Testis (tissue), 3 donors: Measurements from ENCODE around the gene TMIGD3. TPM values are rescaled to one million over a fixed set of nuclear protein-coding genes. Genes with fewer than 3 reads are reported as not detected.

Experiments
- DNase-seq: peaks from one replicate; pipeline ENCODE4 v3.0.0-alpha.2; 2019
- H3K27ac ChIP-seq, 2 donors: fragments of 200-600 bp; sonication (generic); one replicate each; pipeline ENCODE4 v1.5.1; 2019
- H3K27me3 ChIP-seq: fragments of 200-600 bp; sonication (generic); one replicate; pipeline ENCODE4 v1.5.1; 2019
- H3K36me3 ChIP-seq: fragments of 200-600 bp; sonication (generic); one replicate; pipeline ENCODE4 v1.5.1; 2017; ENCODE audit warnings: low read depth; ENCODE audit errors: missing control alignments
- H3K4me1 ChIP-seq: fragments of 200-600 bp; sonication (generic); one replicate; pipeline ENCODE4 v1.5.1; 2019
- H3K4me3 ChIP-seq, 2 donors: fragments of 200-600 bp; sonication (generic); one replicate each; pipeline ENCODE4 v1.5.1; 2017 to 2019
- H3K9me3 ChIP-seq: fragments of 200-600 bp; sonication (generic); one replicate; pipeline ENCODE4 v1.5.1; 2017
- POLR2A ChIP-seq: fragments of 450-650 bp; IDR thresholded peaks from one replicate; pipeline ENCODE4 v1.6.1; 2017; ENCODE audit warnings: antibody characterized with exemption, mild to moderate bottlenecking, moderate library complexity
- WGBS, 2 donors: methylation state at CpG; one replicate each; pipeline ENCODE4 v1.1.5; 2018; 5-methylcytosine and 5-hydroxymethylcytosine counted together
- intact Hi-C: fragments of 100-400 bp; cut with DNase I; formaldehyde crosslinking; loops from one replicate; pipeline ENCODE4 v1.15.1; 2023; ENCODE audit warnings: low total_unique reads
- polyA plus RNA-seq: library from polyadenylated mRNA; stranded (reverse); fragments of 350-450 nt; fragmentation: Illumina TruSeq; extraction: RNeasy Lipid Tissue Mini Kit (QIAGEN cat#74804); gene quantifications from one replicate; pipeline ENCODE4 v1.2.3, GENCODE V29; 2014; ENCODE audit warnings: low read depth, low replicate concordance; ENCODE audit not compliant: insufficient read depth
- total RNA-seq, 2 donors: library from RNA; depleted of rRNA; stranded (reverse); fragments of >200 nt; gene quantifications; one replicate each; pipeline ENCODE4 v1.2.3, GENCODE V29; 2016
- TF ChIP-seq, protein P1 (sequence below), 3 experiments: fragments of 450-650 bp in 2 of 3; fragments of 200-600 bp in 1 of 3; sonication (generic) in 1 of 3; IDR thresholded peaks; one replicate each; pipeline ENCODE4 v1.5.1; 2016 to 2019; ENCODE audit warnings: antibody characterized with exemption in 3 of 3, mild to moderate bottlenecking in 2 of 3, moderate library complexity in 1 of 3

TMIGD3 gene
- total and polyA plus RNA-seq, 3 donors from 2014 or later: 27.6 to 148 (median 63.6) TPM

DNA sequence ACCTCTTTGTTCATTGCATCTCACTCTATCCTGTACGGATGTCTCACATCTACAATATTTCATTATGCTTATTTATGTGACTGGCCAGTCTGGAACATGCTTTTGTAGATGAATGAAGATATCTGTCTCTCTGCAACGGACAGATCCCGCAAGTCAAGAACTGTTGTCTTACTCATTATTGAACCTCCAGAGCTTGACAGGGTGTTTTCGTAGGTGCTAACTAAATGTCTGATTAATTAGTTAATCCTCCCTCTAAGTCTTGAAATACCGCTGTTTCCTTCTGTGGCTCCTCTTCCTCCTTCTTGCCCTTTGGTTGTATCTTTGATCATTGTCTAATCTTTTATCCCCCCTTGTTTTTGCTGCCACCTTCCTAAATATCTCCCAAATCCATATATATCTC, 32.8 kb downstream of the TMIGD3 start:
- no peak overlapping the region for H3K27ac ChIP-seq

DNA sequence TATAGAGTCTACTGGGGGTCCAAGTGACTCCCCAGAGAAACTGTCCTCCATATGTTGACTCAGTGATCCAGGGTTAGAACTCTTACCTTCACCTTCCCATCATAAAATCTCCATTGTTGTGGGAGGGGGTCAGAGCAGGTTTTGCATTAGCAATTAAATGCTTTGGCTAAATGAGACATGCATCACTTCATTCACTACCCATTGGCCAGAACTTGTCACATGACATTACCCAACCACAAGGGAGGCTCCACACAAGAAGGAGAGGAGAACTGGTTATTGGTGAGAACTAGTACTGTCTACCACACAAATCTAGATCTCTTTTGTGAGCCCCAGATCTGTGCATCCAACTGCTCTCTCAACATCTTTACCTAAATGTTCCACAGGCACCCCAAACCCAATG, 33.9 kb downstream of the TMIGD3 start:
- no peak for TF ChIP-seq POLR2A
- TF ChIP-seq, protein P1, sequence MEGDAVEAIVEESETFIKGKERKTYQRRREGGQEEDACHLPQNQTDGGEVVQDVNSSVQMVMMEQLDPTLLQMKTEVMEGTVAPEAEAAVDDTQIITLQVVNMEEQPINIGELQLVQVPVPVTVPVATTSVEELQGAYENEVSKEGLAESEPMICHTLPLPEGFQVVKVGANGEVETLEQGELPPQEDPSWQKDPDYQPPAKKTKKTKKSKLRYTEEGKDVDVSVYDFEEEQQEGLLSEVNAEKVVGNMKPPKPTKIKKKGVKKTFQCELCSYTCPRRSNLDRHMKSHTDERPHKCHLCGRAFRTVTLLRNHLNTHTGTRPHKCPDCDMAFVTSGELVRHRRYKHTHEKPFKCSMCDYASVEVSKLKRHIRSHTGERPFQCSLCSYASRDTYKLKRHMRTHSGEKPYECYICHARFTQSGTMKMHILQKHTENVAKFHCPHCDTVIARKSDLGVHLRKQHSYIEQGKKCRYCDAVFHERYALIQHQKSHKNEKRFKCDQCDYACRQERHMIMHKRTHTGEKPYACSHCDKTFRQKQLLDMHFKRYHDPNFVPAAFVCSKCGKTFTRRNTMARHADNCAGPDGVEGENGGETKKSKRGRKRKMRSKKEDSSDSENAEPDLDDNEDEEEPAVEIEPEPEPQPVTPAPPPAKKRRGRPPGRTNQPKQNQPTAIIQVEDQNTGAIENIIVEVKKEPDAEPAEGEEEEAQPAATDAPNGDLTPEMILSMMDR (IDR thresholded peaks at IDR 0.05): no peak
- intact Hi-C loops: no loop called here
- Histone ChIP-seq H3K9me3 (no peaks in the 10 kb centered on the region), H3K27ac (no peak overlapping the region), H3K36me3 (no peaks in the 10 kb centered on the region), H3K27me3 (no peaks in the 10 kb centered on the region), H3K4me1 (no peaks in the 10 kb centered on the region), H3K4me3 (no peak overlapping the region)
- no peak for DNase-seq

More for the DNA sequence above, 32.8 kb downstream of the TMIGD3 start:
- intact Hi-C loops: no loop called here
- DNase-seq: no peak
- 91 to 97% methylated on average over 5 of the region's 5 CpGs for WGBS, 2 donors
- TF ChIP-seq, protein P1 (IDR thresholded peaks at IDR 0.05): no peak
- no peak for TF ChIP-seq POLR2A
- no peaks in the 10 kb centered on the region for H3K4me1 ChIP-seq
- H3K9me3 ChIP-seq: no peaks in the 10 kb centered on the region
- H3K36me3 ChIP-seq: no peaks in the 10 kb centered on the region
- no peaks in the 10 kb centered on the region for H3K27me3 ChIP-seq
- H3K4me3 ChIP-seq: no peak overlapping the region

DNA sequence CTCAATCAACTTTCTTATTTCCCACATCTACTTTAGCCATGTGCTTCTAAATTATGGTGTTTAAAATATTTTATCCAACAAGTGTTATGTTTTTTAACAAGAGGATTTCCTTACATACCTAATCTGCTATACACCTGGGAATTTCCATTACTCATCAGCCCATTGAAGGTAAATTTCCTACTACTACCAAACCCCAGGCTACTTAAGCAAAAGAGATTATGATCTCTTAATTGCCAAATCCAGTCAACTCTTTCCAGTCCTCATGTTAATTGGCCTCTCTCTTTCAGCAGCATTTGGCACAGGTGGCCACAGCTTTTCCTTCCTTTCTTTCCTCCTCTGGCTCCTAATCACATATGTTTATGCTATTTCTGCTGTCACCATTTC, 34.7 kb downstream of the TMIGD3 start:
- Histone ChIP-seq H3K4me1 (no peaks in the 10 kb centered on the region), H3K9me3 (no peaks in the 10 kb centered on the region), H3K36me3 (no peaks in the 10 kb centered on the region), H3K27ac (no peak overlapping the region), H3K27me3 (no peaks in the 10 kb centered on the region), H3K4me3 (no peak overlapping the region)
- DNase-seq: no peak
- TF ChIP-seq, protein P1 (IDR thresholded peaks at IDR 0.05): no peak
- TF ChIP-seq POLR2A: no peak
- intact Hi-C loops: no loop called here

DNA sequence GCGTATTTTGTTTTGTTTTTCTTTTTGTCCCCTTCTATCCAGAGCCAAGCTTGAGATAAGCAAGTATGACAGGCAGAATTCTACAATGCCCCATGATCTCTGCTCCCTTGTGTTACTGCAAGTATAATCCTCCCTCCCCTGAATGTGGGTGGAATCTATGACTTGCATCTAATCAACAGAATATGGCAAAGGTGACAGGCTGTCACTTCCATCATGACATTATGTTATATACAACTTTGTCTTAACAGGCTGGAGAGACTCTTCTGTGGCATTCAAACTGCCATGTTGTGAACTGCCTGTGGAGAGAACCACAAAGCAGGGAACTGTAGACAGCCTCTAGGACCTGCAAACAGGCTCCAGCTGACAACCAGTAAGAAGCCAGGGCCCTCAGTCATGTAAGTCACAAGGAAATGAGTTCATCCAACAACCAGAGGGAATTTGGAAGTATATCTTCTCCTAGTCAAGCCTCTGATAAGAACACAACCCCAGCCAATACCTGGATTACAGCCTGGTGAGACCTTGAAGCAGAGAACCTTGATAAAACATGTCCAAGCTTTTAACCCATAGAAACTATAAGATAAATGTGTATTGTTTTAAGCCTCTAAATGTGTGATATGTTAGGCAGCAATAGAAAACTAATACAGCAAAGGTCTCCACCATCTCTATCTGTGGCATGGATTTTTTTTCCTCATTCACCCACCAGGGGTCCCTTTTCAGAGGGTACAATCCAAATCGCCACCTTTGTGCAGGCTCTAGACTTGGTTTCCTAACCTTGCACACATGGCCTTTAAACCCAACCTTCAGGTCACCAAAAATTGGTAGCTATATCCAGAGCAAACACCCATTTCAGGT, 35.3 kb downstream of the TMIGD3 start:
- Histone ChIP-seq H3K36me3 (no peaks in the 10 kb centered on the region), H3K4me3 (no peak overlapping the region), H3K27ac (no peak overlapping the region), H3K4me1 (no peaks in the 10 kb centered on the region), H3K9me3 (no peaks in the 10 kb centered on the region), H3K27me3 (no peaks in the 10 kb centered on the region)
- 84 to 95% methylated on average over 2 of the region's 2 CpGs for WGBS, 2 donors
- TF ChIP-seq, protein P1 (IDR thresholded peaks at IDR 0.05): no peak
- TF ChIP-seq POLR2A: no peak
- DNase-seq: no peak
- intact Hi-C loops: no loop called here

DNA sequence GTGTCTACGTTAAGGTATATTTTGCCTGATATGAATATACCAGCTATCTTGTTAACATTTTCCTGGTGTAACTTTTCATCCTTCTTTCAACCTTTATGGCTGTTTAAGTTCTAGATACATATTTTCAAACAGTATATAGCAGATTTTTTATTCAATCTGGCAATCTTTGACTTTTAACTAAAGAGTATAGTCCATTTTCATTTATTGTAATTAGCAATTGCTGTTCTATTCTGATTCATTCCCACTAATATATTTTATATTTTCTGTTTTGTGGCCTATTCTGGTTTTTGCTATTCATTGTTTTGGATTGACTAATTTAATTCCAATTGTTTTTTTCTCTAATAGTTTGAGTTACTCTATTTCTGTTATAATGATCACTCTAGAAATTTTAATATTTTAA, 37.0 kb downstream of the TMIGD3 start:
- no peak overlapping the region for H3K4me3 ChIP-seq
- no peaks in the 10 kb centered on the region for H3K36me3 ChIP-seq
- 0% methylated on average over 1 of the region's 1 CpG for WGBS, 2 donors
- no peak overlapping the region for H3K27ac ChIP-seq
- H3K9me3 ChIP-seq: no peaks in the 10 kb centered on the region
- H3K27me3 ChIP-seq: no peaks in the 10 kb centered on the region
- H3K4me1 ChIP-seq: no peaks in the 10 kb centered on the region
- intact Hi-C loops: no loop called here
- TF ChIP-seq POLR2A: no peak
- TF ChIP-seq, protein P1 (IDR thresholded peaks at IDR 0.05): no peak
- no peak for DNase-seq
